ENCODE data around the gene RNF181.
"Not testable (repeated sequence)": the region's sequence is repeated elsewhere in the genome, so short reads cannot be mapped to it uniquely, and the experiment has no call there.

The RNF181 gene

GRCh38 chr2:85577386-85578242 is 17.9 kb upstream of the RNF181 start, which contains the start of gene VAMP8:
VAMP8 (plus strand) TSS chr2:85577586; CDS start chr2:85577647, 61 bp downstream.
- peak; percentile 44 for DNase-seq

GRCh38 chr2:85578243-85579180 is 17.0 kb upstream of the RNF181 start:
- DNase-seq: no peak

- DNase-seq: no peak
Measured at GRCh38 chr2:85579266-85579935, 16.1 kb upstream of the RNF181 start.

GRCh38 chr2:85580206-85580605 is 15.3 kb upstream of the RNF181 start:
- DNase-seq: no peak

GRCh38 chr2:85582492-85582891 is 13.1 kb upstream of the RNF181 start:
- DNase-seq: no peak

- no peak for DNase-seq
Measured at GRCh38 chr2:85583667-85584353, 11.7 kb upstream of the RNF181 start.

GRCh38 chr2:85584354-85584856 is 11.1 kb upstream of the RNF181 start, which contains the start of gene VAMP5:
VAMP5 (plus strand) TSS chr2:85584431; CDS start chr2:85584491, 60 bp downstream.
- no peak for DNase-seq

- no peak for DNase-seq
Measured at GRCh38 chr2:85584857-85585780, 10.4 kb upstream of the RNF181 start.

- no peak for DNase-seq
Measured at GRCh38 chr2:85585781-85586105, 9.8 kb upstream of the RNF181 start.

- no peak for DNase-seq
Measured at GRCh38 chr2:85588236-85588635, 7.3 kb upstream of the RNF181 start.

- DNase-seq: no peak
Measured at GRCh38 chr2:85588645-85589044, 6.9 kb upstream of the RNF181 start.

- no peak for DNase-seq
Measured at GRCh38 chr2:85589181-85589580, 6.4 kb upstream of the RNF181 start.

- peak; percentile 77 for DNase-seq
Measured at GRCh38 chr2:85589982-85590791, 5.4 kb upstream of the RNF181 start.

- DNase-seq: no peak
Measured at GRCh38 chr2:85590950-85591349, 4.6 kb upstream of the RNF181 start.

GRCh38 chr2:85591563-85591962 is 4.0 kb upstream of the RNF181 start:
- no peak for DNase-seq

- DNase-seq: not testable (repeated sequence)
Measured at GRCh38 chr2:85592299-85592698, 3.2 kb upstream of the RNF181 start.

GRCh38 chr2:85593023-85593422 is 2.5 kb upstream of the RNF181 start:
- no peak for DNase-seq

GRCh38 chr2:85594715-85595300 is 737 bp upstream of the RNF181 start:
- no peak for DNase-seq

- DNase-seq: no peak
Measured at GRCh38 chr2:85596026-85596333, 435 bp downstream of the RNF181 start.

All from DMS153 (cell line).